Subcutaneous abdominal adipose tissue (tissue), 5 donors: ENCODE measurements around the gene RIMS4.

Experiments used
- H3K27ac ChIP-seq: one replicate; pipeline ENCODE4 v1.7.0; 2013; ENCODE audit warnings: low read depth, mild to moderate bottlenecking, inconsistent platforms, low read length, moderate library complexity
- H3K27me3 ChIP-seq, 5 donors: one replicate each; pipeline ENCODE4 v1.7.0; 2013; ENCODE audit warnings: low read length in 5 of 5, inconsistent platforms in 1 of 5; ENCODE audit not compliant: control insufficient read depth in 5 of 5, insufficient read depth in 4 of 5
- H3K36me3 ChIP-seq, 5 donors: one replicate each; pipeline ENCODE4 v1.7.0; 2013; ENCODE audit warnings: low read length in 5 of 5; ENCODE audit not compliant: control insufficient read depth in 5 of 5, insufficient read depth in 5 of 5
- H3K4me1 ChIP-seq, 5 donors: one replicate each; pipeline ENCODE4 v1.7.0; 2013; ENCODE audit warnings: low read length in 5 of 5, mild to moderate bottlenecking in 3 of 5, moderate library complexity in 1 of 5; ENCODE audit not compliant: control insufficient read depth in 5 of 5, insufficient read depth in 5 of 5
- H3K4me3 ChIP-seq, 5 donors: one replicate each; pipeline ENCODE4 v1.7.0; 2013; ENCODE audit warnings: low read length in 5 of 5, low read depth in 1 of 5
- H3K9ac ChIP-seq, 5 donors: one replicate each; pipeline ENCODE4 v1.7.0; 2013; ENCODE audit warnings: low read length in 5 of 5, mild to moderate bottlenecking in 4 of 5, moderate library complexity in 3 of 5
- H3K9me3 ChIP-seq, 5 donors: one replicate each; pipeline ENCODE4 v1.7.0; 2013; ENCODE audit warnings: low read length in 5 of 5; ENCODE audit not compliant: control insufficient read depth in 5 of 5
- donor health status: healthy.
- donor health status: healthy.
- donor health status: healthy.
- donor health status: healthy.
- donor health status: healthy.

The RIMS4 gene

GRCh38 chr20:44759595-44759994, 50.8 kb downstream of the RIMS4 start:
- Histone ChIP-seq H3K27ac (no peak overlapping the region), H3K36me3 (no peaks in the 10 kb centered on the region), H3K4me3 (no peak overlapping the region), H3K4me1 (peaks cover 0 to 17% (median 5%) of the 10 kb centered on the region in 5 donors), H3K9me3 (no peaks in the 10 kb centered on the region), H3K27me3 (peaks cover 0 to 13% (median 3%) of the 10 kb centered on the region in 5 donors), H3K9ac (no peak overlapping the region)

GRCh38 chr20:44758247-44759101, 51.9 kb downstream of the RIMS4 start:
- peaks cover 0 to 17% (median 5%) of the 10 kb centered on the region in 5 donors for H3K4me1 ChIP-seq
- peaks cover 0 to 17% (median 3%) of the 10 kb centered on the region in 5 donors for H3K27me3 ChIP-seq
- H3K9ac ChIP-seq, result no peak overlapping the region
- H3K4me3 ChIP-seq, result no peak overlapping the region
- H3K27ac ChIP-seq, result no peak overlapping the region
- no peaks in the 10 kb centered on the region for H3K9me3 ChIP-seq
- H3K36me3 ChIP-seq, result no peaks in the 10 kb centered on the region

GRCh38 chr20:44756956-44757355, 53.4 kb downstream of the RIMS4 start:
- peaks cover 5 to 29% (median 10%) of the 10 kb centered on the region in 5 donors for H3K27me3 ChIP-seq

GRCh38 chr20:44756011-44756688, 54.2 kb downstream of the RIMS4 start:
- Histone ChIP-seq H3K9me3 (no peaks in the 10 kb centered on the region), H3K4me1 (peaks cover 0 to 5% (median 0%) of the 10 kb centered on the region in 5 donors), H3K9ac (no peak overlapping the region), H3K27me3 (peaks cover 7 to 37% (median 18%) of the 10 kb centered on the region in 5 donors), H3K27ac (no peak overlapping the region), H3K4me3 (no peak overlapping the region), H3K36me3 (no peaks in the 10 kb centered on the region)

More at GRCh38 chr20:44756956-44757355, 53.4 kb downstream of the RIMS4 start:
- Histone ChIP-seq H3K4me1 (peaks cover 0 to 6% (median 5%) of the 10 kb centered on the region in 5 donors), H3K9me3 (no peaks in the 10 kb centered on the region), H3K27ac (no peak overlapping the region), H3K4me3 (no peak overlapping the region), H3K9ac (no peak overlapping the region), H3K36me3 (no peaks in the 10 kb centered on the region)

GRCh38 chr20:44754554-44754953, 55.8 kb downstream of the RIMS4 start:
- Histone ChIP-seq H3K27me3 (peaks cover 7 to 49% (median 30%) of the 10 kb centered on the region in 5 donors), H3K9ac (no peak overlapping the region), H3K9me3 (no peaks in the 10 kb centered on the region), H3K4me1 (peaks cover 0 to 14% (median 10%) of the 10 kb centered on the region in 5 donors), H3K4me3 (no peak overlapping the region), H3K36me3 (no peaks in the 10 kb centered on the region), H3K27ac (no peak overlapping the region)

- no peak overlapping the region for H3K27ac ChIP-seq
- H3K36me3 ChIP-seq, result no peaks in the 10 kb centered on the region
- no peaks in the 10 kb centered on the region for H3K9me3 ChIP-seq
- H3K27me3 ChIP-seq, result peaks cover 7 to 46% (median 30%) of the 10 kb centered on the region in 5 donors
- no peak overlapping the region for H3K9ac ChIP-seq
- no peak overlapping the region for H3K4me3 ChIP-seq
- H3K4me1 ChIP-seq, result peaks cover under 1 to 22% (median 16%) of the 10 kb centered on the region in 5 donors
These were observed 58.0 kb downstream of the RIMS4 start for GRCh38 chr20:44752099-44752931.

GRCh38 chr20:44750081-44750805, 60.1 kb downstream of the RIMS4 start:
- peak overlapping the region in 3 of 5 donors; percentile 35 to 54 (median 38) for H3K4me3 ChIP-seq
- no peaks in the 10 kb centered on the region for H3K9me3 ChIP-seq
- no peak overlapping the region for H3K27ac ChIP-seq
- peaks cover 7 to 39% (median 30%) of the 10 kb centered on the region in 5 donors for H3K27me3 ChIP-seq
- H3K36me3 ChIP-seq, result no peaks in the 10 kb centered on the region
- peaks cover 3 to 38% (median 36%) of the 10 kb centered on the region in 5 donors for H3K4me1 ChIP-seq
- no peak overlapping the region for H3K9ac ChIP-seq

- Histone ChIP-seq H3K27me3 (peaks cover 5 to 34% (median 24%) of the 10 kb centered on the region in 5 donors), H3K9me3 (no peaks in the 10 kb centered on the region), H3K27ac (no peak overlapping the region), H3K9ac (no peak overlapping the region), H3K4me3 (no peak overlapping the region), H3K36me3 (no peaks in the 10 kb centered on the region), H3K4me1 (peaks cover 3 to 38% (median 36%) of the 10 kb centered on the region in 5 donors)
These were observed 62.4 kb downstream of the RIMS4 start for GRCh38 chr20:44748005-44748370.
